Right atrium auricular region (tissue), 2 donors: Measurements from ENCODE around the gene NSMCE4A. TPM values are rescaled to one million over a fixed set of nuclear protein-coding genes. Genes with fewer than 3 reads are reported as not detected.
"Not testable (repeated sequence)": the region's sequence is repeated elsewhere in the genome, so short reads cannot be mapped to it uniquely, and the experiment has no call there.

Experiments
- DNase-seq: peaks from one replicate; pipeline ENCODE4 v3.0.0-alpha.2; 2019; ENCODE audit warnings: low spot score
- H3K27ac ChIP-seq, 2 donors: fragments of 200-600 bp; sonication (generic); 1 replicate in 1 of 2; 2 replicates in 1 of 2; pipeline ENCODE4 v1.5.1; 2016 to 2019
- H3K27me3 ChIP-seq, 2 donors: fragments of 200-600 bp; sonication (generic); one replicate each; pipeline versions ENCODE4 v1.5.1 to v1.6.0; 2017 to 2019
- H3K36me3 ChIP-seq: fragments of 200-600 bp; sonication (generic); one replicate; pipeline ENCODE4 v1.5.1; 2016
- H3K4me1 ChIP-seq, 2 donors: fragments of 200-600 bp; sonication (generic); one replicate each; pipeline versions ENCODE4 v1.5.1 to v1.6.0; 2017 to 2019
- H3K4me3 ChIP-seq, 2 donors: fragments of 200-600 bp; sonication (generic); 1 replicate in 1 of 2; 2 replicates in 1 of 2; pipeline ENCODE4 v1.5.1; 2017 to 2019; ENCODE audit warnings: mild to moderate bottlenecking in 1 of 2, moderate library complexity in 1 of 2
- H3K9me3 ChIP-seq, 2 donors: fragments of 200-600 bp; sonication (generic); one replicate each; pipeline ENCODE4 v1.5.1; 2019
- total RNA-seq, 2 donors: library from RNA; depleted of rRNA; stranded (reverse); fragments of >200 nt; gene quantifications; one replicate each; pipeline ENCODE4 v1.1.0, GENCODE V29; 2016
- TF ChIP-seq, protein P1 (sequence below), 2 donors: fragments of 200-600 bp; sonication (generic); IDR thresholded peaks; one replicate each; pipeline ENCODE4 v1.5.1; 2019; ENCODE audit warnings: antibody characterized with exemption in 2 of 2

The NSMCE4A gene
- total RNA-seq, 2 donors from 2014 or later: 34.2 to 34.9 TPM

DNA sequence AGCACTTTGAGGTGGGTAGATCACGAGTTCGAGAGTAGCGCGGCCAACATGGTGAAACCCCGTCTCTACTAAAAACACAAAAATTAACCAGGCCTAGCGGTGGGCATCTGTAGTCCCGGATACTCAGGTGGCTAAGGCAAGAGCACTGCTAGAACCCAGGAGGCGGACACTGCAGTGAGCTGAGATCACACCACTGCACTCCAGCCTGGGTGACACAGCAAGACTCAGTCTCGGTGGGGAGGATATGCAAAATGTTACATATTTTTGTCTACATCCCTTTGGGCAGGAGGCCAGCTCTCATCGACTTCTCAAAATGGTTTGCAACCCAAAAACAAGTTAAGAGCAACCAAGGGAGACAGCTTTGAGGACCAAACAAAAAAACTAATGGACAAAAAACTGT, 55.4 kb downstream of the NSMCE4A start:
- no peaks in the 10 kb centered on the region for H3K9me3 ChIP-seq
- TF ChIP-seq, protein P1, sequence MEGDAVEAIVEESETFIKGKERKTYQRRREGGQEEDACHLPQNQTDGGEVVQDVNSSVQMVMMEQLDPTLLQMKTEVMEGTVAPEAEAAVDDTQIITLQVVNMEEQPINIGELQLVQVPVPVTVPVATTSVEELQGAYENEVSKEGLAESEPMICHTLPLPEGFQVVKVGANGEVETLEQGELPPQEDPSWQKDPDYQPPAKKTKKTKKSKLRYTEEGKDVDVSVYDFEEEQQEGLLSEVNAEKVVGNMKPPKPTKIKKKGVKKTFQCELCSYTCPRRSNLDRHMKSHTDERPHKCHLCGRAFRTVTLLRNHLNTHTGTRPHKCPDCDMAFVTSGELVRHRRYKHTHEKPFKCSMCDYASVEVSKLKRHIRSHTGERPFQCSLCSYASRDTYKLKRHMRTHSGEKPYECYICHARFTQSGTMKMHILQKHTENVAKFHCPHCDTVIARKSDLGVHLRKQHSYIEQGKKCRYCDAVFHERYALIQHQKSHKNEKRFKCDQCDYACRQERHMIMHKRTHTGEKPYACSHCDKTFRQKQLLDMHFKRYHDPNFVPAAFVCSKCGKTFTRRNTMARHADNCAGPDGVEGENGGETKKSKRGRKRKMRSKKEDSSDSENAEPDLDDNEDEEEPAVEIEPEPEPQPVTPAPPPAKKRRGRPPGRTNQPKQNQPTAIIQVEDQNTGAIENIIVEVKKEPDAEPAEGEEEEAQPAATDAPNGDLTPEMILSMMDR (IDR thresholded peaks at IDR 0.05): no peak
- no peaks in the 10 kb centered on the region for H3K27me3 ChIP-seq
- H3K4me1 ChIP-seq: peaks cover 0 to 20% of the 10 kb centered on the region in 2 donors
- no peak for DNase-seq
- peaks cover 17% of the 10 kb centered on the region for H3K36me3 ChIP-seq
- H3K27ac ChIP-seq: no peak overlapping the region
- H3K4me3 ChIP-seq: no peak overlapping the region

DNA sequence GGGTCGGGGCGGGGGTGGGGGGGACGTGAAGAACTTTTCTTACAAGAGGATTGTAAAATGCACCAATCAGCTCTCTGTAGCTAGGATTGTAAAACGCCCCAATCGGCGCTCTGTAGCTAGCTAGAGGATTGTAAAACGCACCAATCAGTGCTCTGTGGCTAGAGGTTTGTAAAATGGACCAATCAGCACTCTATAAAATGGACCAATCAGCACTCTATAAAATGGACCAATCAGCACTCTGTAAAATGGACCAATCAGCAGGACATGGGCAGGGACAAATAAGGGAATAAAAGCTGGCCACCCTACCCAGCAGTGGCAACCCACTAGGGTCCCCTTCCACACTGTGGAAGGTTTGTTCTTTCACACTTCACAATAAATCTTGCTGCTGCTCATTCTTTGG, 56.2 kb downstream of the NSMCE4A start:
- not testable (repeated sequence) for H3K9me3 ChIP-seq, H3K4me3 ChIP-seq, H3K27me3 ChIP-seq, DNase-seq, H3K27ac ChIP-seq
- peaks cover 0 to 20% of the 10 kb centered on the region in 2 donors for H3K4me1 ChIP-seq
- H3K36me3 ChIP-seq: peaks cover 18% of the 10 kb centered on the region

DNA sequence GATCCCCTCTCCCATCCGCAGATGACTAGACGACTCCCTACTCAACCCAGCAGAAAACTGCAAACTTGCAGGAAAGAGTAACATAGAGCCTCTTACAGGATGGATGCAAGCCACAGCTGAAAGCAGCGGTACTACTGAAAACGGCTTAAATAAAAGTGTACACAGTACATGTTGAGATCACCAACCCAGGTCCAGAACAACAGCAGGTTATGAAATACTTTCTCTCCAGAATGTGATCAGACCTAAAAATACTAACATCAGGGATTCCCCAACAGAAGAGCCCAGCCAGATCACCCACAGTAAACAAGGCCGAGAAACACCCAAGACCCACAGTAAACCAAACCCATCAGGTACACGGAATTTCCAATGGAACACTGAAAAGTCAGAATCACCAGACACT, 60.4 kb downstream of the NSMCE4A start:
- Histone ChIP-seq H3K4me3 (no peak overlapping the region), H3K36me3 (peaks cover 44% of the 10 kb centered on the region), H3K9me3 (no peaks in the 10 kb centered on the region), H3K27me3 (no peaks in the 10 kb centered on the region), H3K4me1 (peaks cover 0 to 25% of the 10 kb centered on the region in 2 donors), H3K27ac (peak overlapping the region; percentile 2 to 32)
- TF ChIP-seq, protein P1 (IDR thresholded peaks at IDR 0.05): no peak
- no peak for DNase-seq

DNA sequence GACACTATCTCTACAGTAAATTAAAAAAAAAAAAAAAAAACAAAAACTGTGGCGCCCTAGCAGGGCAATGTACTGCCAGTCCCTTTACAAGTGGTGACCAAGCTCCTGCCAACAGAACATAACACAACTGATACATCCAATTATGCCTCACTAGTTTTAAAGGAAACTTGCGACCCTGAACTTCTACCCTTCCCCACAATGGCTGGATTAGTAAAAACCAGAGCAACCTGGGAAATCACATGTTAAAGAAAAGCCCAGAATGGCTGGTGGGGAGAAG, 63.7 kb downstream of the NSMCE4A start:
- peak overlapping the region; percentile 26 to 35 for H3K27ac ChIP-seq
- DNase-seq: no peak
- H3K27me3 ChIP-seq: no peaks in the 10 kb centered on the region
- peaks cover 48% of the 10 kb centered on the region for H3K36me3 ChIP-seq
- TF ChIP-seq, protein P1 (IDR thresholded peaks at IDR 0.05): no peak
- peaks cover 0 to 14% of the 10 kb centered on the region in 2 donors for H3K4me1 ChIP-seq
- H3K9me3 ChIP-seq: no peaks in the 10 kb centered on the region
- H3K4me3 ChIP-seq: no peak overlapping the region

DNA sequence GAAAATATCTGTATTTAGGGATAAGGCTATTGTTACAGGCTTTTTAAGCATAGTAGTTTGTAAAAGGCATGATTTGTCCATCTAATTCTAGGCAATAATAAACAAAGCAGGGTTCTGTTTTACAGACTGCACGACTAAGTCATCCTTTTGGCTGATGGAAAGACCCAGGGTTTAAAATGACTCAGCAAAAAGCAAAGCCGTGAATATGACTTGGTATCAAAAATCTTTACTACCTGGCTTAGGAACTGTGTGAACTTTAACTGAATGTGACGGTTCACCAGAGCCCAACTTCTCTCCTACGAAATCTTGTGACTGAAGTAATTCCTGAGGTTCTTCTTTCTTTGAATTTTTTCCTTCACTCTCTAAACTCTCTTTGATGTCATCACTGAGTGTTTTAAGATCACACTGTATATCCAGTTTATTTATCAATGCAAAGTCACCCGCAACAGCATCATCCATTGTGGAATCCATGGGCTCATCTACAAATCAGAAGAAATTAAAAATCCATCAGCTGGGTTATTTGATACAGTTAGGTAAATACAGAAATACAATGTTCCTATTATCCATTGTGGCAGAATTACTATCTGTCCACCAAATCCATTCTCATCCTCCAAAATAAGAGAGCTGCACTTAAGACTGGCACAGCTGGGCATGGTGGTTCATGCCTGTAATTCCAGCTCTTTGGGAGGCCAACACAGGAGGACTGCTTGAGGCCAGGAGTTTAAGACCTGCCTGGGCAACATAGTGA, 64.2 kb downstream of the NSMCE4A start:
- peaks cover 0 to 14% of the 10 kb centered on the region in 2 donors for H3K4me1 ChIP-seq
- H3K36me3 ChIP-seq: peaks cover 48% of the 10 kb centered on the region
- TF ChIP-seq, protein P1 (IDR thresholded peaks at IDR 0.05): no peak
- DNase-seq: no peak
- peak overlapping the region; percentile 35 to 39 for H3K27ac ChIP-seq
- no peaks in the 10 kb centered on the region for H3K27me3 ChIP-seq
- H3K4me3 ChIP-seq: no peak overlapping the region
- no peaks in the 10 kb centered on the region for H3K9me3 ChIP-seq

Other genes starting within 250 kb of the NSMCE4A start
- 10 to 100 TPM; 31.0 to 62.0 TPM for gene ATE1, start 47.2 kb downstream of the NSMCE4A start, total RNA-seq
- 100 to 1,000 TPM; 247 to 286 TPM for gene TACC2, start 13.9 kb upstream of the NSMCE4A start, total RNA-seq